IMR-90 (cell line): Measurements from ENCODE around the gene ELOB. TPM values are rescaled to one million over a fixed set of nuclear protein-coding genes. Genes with fewer than 3 reads are reported as not detected.

Experiments used
- ATAC-seq: fragments of 200-7000 bp; cut with Tn5 transposase; 2 replicates; pipeline ENCODE4 v1.9.1; 2020; ENCODE audit warnings: low read depth, mild to moderate bottlenecking, moderate library complexity
- BruUV-seq: library from RNA; stranded (reverse); fragments of 400-500 nt; replicated peaks from 2 replicates; lab custom pipeline; 2021; lab: Mats Ljungman, UMichigan
- CTCF ChIA-PET: fragments of 300-600 bp; formaldehyde crosslinking; extraction: SDS; loops from one replicate; lab custom pipeline; 2021; ENCODE audit warnings: antibody characterized with exemption; lab: Yijun Ruan, JAX
- POLR2A ChIA-PET: fragments of 300-600 bp; sonication (Branson Sonifier 250); formaldehyde crosslinking; loops from one replicate; lab custom pipeline; 2022; ENCODE audit warnings: antibody characterized with exemption; ENCODE audit not compliant: unreplicated experiment; lab: Charles Lee
- DNase-seq: peaks from one replicate; pipeline ENCODE4 v3.0.0; 2013
- H2AFZ ChIP-seq: replicated peaks from 2 replicates; pipeline ENCODE3; 2013; ENCODE audit warnings: low read length, mild to moderate bottlenecking; ENCODE audit not compliant: poor library complexity
- H2AK5ac ChIP-seq: 2 replicates; pipeline ENCODE4 v1.6.1; 2013; ENCODE audit warnings: low read depth, low read length, inconsistent platforms
- H2AK9ac ChIP-seq: replicated peaks from 2 replicates; pipeline ENCODE3; 2013; ENCODE audit warnings: mild to moderate bottlenecking, low read depth, low read length, moderate library complexity; ENCODE audit not compliant: poor library complexity
- H2BK120ac ChIP-seq: 2 replicates; pipeline ENCODE4 v1.6.1; 2013; ENCODE audit warnings: low read depth, low read length, inconsistent platforms
- H2BK15ac ChIP-seq: 3 replicates; pipeline ENCODE4 v1.6.1; 2013; ENCODE audit warnings: low read depth, low read length, inconsistent platforms
- H2BK20ac ChIP-seq: 2 replicates; pipeline ENCODE4 v1.6.1; 2013; ENCODE audit warnings: low read depth, mild to moderate bottlenecking, inconsistent platforms, low read length, moderate library complexity
- H2BK5ac ChIP-seq: 2 replicates; pipeline ENCODE4 v1.6.1; 2013; ENCODE audit warnings: mild to moderate bottlenecking, low read depth, low read length, inconsistent platforms; ENCODE audit not compliant: poor library complexity, severe bottlenecking
- H3K14ac ChIP-seq: replicated peaks from 2 replicates; pipeline ENCODE4 v1.6.1; 2013; ENCODE audit warnings: low read depth, low read length, inconsistent platforms
- H3K18ac ChIP-seq: 2 replicates; pipeline ENCODE4 v1.6.1; 2013; ENCODE audit warnings: low read depth, low read length, control low read depth
- H3K23ac ChIP-seq: 2 replicates; pipeline ENCODE4 v1.6.1; 2013; ENCODE audit warnings: low read depth, low read length, inconsistent platforms
- H3K27ac ChIP-seq: 2 replicates; pipeline ENCODE4 v1.5.1; 2013; ENCODE audit warnings: mild to moderate bottlenecking, control low read depth, low read length; ENCODE audit not compliant: insufficient read depth
- H3K27me3 ChIP-seq: 2 replicates; pipeline ENCODE4 v1.6.1; 2013; ENCODE audit warnings: low read length; ENCODE audit not compliant: control insufficient read depth, insufficient read depth
- H3K36me3 ChIP-seq: 2 replicates; pipeline ENCODE4 v1.6.1; 2013; ENCODE audit warnings: low read length, mixed read lengths; ENCODE audit not compliant: control insufficient read depth, insufficient read depth
- H3K4ac ChIP-seq: 2 replicates; pipeline ENCODE4 v1.6.1; 2013; ENCODE audit warnings: low read depth, low read length, inconsistent platforms
- H3K4me1 ChIP-seq: 2 replicates; pipeline ENCODE4 v1.6.1; 2013; ENCODE audit warnings: low read length, mixed read lengths; ENCODE audit not compliant: control insufficient read depth, insufficient read depth
- H3K4me2 ChIP-seq: 2 replicates; pipeline ENCODE4 v1.6.1; 2013; ENCODE audit warnings: low read depth, mild to moderate bottlenecking, control low read depth, low read length, moderate library complexity
- H3K4me3 ChIP-seq: 2 replicates; pipeline ENCODE4 v1.5.1; 2013; ENCODE audit warnings: low read depth, mild to moderate bottlenecking, control low read depth, low read length, moderate library complexity; ENCODE audit not compliant: insufficient read depth
- H3K56ac ChIP-seq: 2 replicates; pipeline ENCODE4 v1.6.1; 2013; ENCODE audit warnings: low read length, inconsistent platforms; ENCODE audit not compliant: insufficient read depth; ENCODE audit errors: extremely low read depth
- H3K79me1 ChIP-seq, 2 experiments: 2 replicates each; pipeline ENCODE4 v1.6.1; 2013; ENCODE audit warnings: low read length in 2 of 2, inconsistent platforms in 1 of 2, low read depth in 1 of 2
- H3K9ac ChIP-seq: 2 replicates; pipeline ENCODE4 v1.6.1; 2013; ENCODE audit warnings: low read depth, low read length, control low read depth
- H3K9me1 ChIP-seq: 2 replicates; pipeline ENCODE4 v1.6.1; 2013; ENCODE audit warnings: low read length, inconsistent platforms; ENCODE audit not compliant: insufficient read depth
- H3K9me3 ChIP-seq: 2 replicates; pipeline ENCODE4 v1.6.1; 2013; ENCODE audit warnings: low read length; ENCODE audit not compliant: control insufficient read depth, insufficient read depth
- H4K20me1 ChIP-seq: 2 replicates; pipeline ENCODE4 v1.6.1; 2013; ENCODE audit warnings: low read length, inconsistent platforms; ENCODE audit not compliant: insufficient read depth
- H4K5ac ChIP-seq: 2 replicates; pipeline ENCODE4 v1.6.1; 2013; ENCODE audit warnings: mild to moderate bottlenecking, low read depth, low read length, control low read depth
- H4K8ac ChIP-seq, 2 experiments: 2 replicates each; pipeline ENCODE4 v1.6.1; 2013; ENCODE audit warnings: low read depth in 2 of 2, low read length in 2 of 2, control low read depth in 1 of 2, inconsistent platforms in 1 of 2
- H4K91ac ChIP-seq: 2 replicates; pipeline ENCODE4 v1.6.1; 2013; ENCODE audit warnings: low read depth, low read length, inconsistent platforms; ENCODE audit not compliant: insufficient read depth
- CHD1 ChIP-seq: IDR thresholded peaks from 2 replicates; pipeline ENCODE4 v1.6.1; 2012; ENCODE audit warnings: low read depth, low read length, improper control_type of control experiment
- POLR2A ChIP-seq: IDR thresholded peaks from 2 replicates; pipeline ENCODE4 v1.6.1; 2012; ENCODE audit warnings: mild to moderate bottlenecking, low read depth, low read length
- SMC3 ChIP-seq: fragments of 150-350 bp; IDR thresholded peaks from 2 replicates; pipeline ENCODE4 v1.6.1; 2016; ENCODE audit warnings: low read depth, mild to moderate bottlenecking, antibody characterized with exemption, low read length, moderate library complexity
- WGBS, 2 experiments: methylation state at CpG; one replicate each; pipeline versions ENCODE4 v1.1.5 to v1.1.7; 2013; ENCODE audit warnings: missing lambda C conversion rate in 2 of 2; ENCODE audit not compliant: insufficient read length in 1 of 2; ENCODE audit errors: extremely low coverage in 2 of 2; 5-methylcytosine and 5-hydroxymethylcytosine counted together
- dilution Hi-C: fragments of 300-500 bp; cut with HindIII; formaldehyde crosslinking; loops from one replicate; pipeline ENCODE4 v1.14.3; 2018; ENCODE audit warnings: low sequenced_read_pairs; ENCODE audit not compliant: unreplicated experiment
- in situ Hi-C: fragments of 300-500 bp; cut with MboI; formaldehyde crosslinking; loops from 3 replicates; pipeline ENCODE4 v1.14.3; 2019; ENCODE audit warnings: low sequenced_read_pairs, inconsistent platforms, mixed read lengths
- intact Hi-C: fragments of 100-400 bp; cut with micrococcal nuclease; formaldehyde crosslinking; loops from 2 replicates; pipeline ENCODE4 v1.10.0; 2022
- polyA plus RNA-seq, 3 experiments: library from polyadenylated mRNA; depleted of rRNA; stranded (reverse); fragments of >200 nt; gene quantifications; 2 replicates each; pipeline ENCODE4 v1.2.3, GENCODE V29; 2012; ENCODE audit warnings: low replicate concordance in 1 of 3
- total RNA-seq: library from RNA; depleted of rRNA; stranded (reverse); fragments of >200 nt; gene quantifications from 2 replicates; pipeline ENCODE4 v1.2.3, GENCODE V29; 2012

Gene ELOB
- total and polyA plus RNA-seq, 2 of the 4 experiments (the other 2 are of a cell fraction) = 442 to 5,859 TPM

DNA sequence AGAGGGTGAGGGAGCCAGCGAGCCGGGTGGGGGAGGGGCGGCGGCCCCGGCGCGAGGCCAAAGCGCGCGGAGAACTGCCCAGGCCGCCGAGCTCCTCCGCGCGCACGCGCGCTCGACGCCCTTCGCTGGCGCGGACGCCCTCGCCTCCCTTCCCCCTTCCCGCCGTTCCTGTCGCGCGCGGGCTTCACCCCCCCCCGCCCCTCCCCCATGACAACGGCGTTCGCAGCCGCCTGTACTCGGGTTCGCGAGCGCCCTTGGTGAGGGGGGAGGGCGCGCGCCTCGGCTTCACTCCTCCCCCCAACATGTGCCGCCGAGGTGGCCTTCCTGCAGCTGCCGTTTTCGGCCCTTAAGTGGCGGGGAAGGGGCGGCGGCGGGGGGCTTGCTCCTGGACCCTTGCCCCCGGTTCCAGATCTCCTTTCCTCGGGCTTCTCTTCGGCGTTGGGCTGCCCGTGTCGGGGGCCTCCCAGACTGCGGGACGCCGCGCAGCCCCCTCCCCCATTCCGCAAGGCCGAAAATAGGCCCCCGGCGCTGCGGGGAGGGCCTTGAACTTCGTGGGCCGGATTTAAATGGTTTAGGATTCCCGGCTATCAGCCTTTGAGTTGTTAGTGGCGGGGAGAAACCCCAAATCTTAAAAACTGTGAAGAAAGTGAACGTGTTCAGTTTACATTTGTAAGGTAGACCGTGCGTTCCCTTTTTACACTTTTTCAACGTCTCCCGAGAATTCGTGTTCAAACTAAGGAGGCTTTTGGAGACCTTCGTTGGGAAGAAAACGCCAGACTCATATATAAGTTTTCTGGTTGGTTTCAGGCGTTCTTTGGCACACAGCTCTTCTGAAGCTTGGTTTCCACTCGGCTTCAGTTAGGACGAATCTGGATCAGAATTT, 24.0 kb downstream of the ELOB start:
- no TSS peak for BruUV-seq

More for the DNA sequence above, 24.0 kb downstream of the ELOB start:
- H3K4me3 ChIP-seq = peak overlapping the region; percentile 88
- no peak overlapping the region for H4K5ac ChIP-seq
- peak overlapping the region; percentile 29; the same call in 1 of the 2 replicates for H4K91ac ChIP-seq
- in situ Hi-C loops = no loop called here
- peaks cover 14% of the 10 kb centered on the region for H3K9me1 ChIP-seq
- H2AK5ac ChIP-seq = peak overlapping the region; percentile 68
- H2BK120ac ChIP-seq = no peak overlapping the region
- DNase-seq (peak; percentile 77), ATAC-seq (peak; percentile 69)
- peak overlapping the region; percentile 98 for H2AK9ac ChIP-seq
- dilution Hi-C loops = no loop called here
- peaks cover 15 to 54% of the 10 kb centered on the region in 2 experiments for H3K79me1 ChIP-seq
- H3K9ac ChIP-seq = peak overlapping the region; percentile 97
- H3K4ac ChIP-seq = peak overlapping the region; percentile 34
- POLR2A ChIA-PET = interaction anchor here (0.6 to 1.4 kb wide), 5 partner anchors 10 to 1175 kb away, joined by 3 to 8 read pairs (median 4); no protein-coding TSS in a partner anchor
- H3K9me3 ChIP-seq = peaks cover 2% of the 10 kb centered on the region; the same call in 1 of the 2 replicates
- H3K27ac ChIP-seq = peak overlapping the region; percentile 99
- peak; percentile 11; the same call in 1 of the 2 replicates for TF ChIP-seq CHD1
- 0 out of 2 replicates have a peak, but pooled peaks have one; percentile 53 for TF ChIP-seq POLR2A
- no peak for TF ChIP-seq SMC3
- intact Hi-C loops = loop anchor here (1.0 kb wide), 1 partner anchor 115 kb away; no protein-coding TSS in a partner anchor
- no peak overlapping the region for H2BK20ac ChIP-seq
- WGBS, 2 experiments = 0% methylated on average over 2 of the region's 82 CpGs; no CpG with 5 or more reads in 1 of the 2 experiments
- peak overlapping the region; percentile 90 for H2BK5ac ChIP-seq
- H4K20me1 ChIP-seq = peaks cover 53% of the 10 kb centered on the region
- H3K56ac ChIP-seq = peak overlapping the region; percentile 80
- H3K4me2 ChIP-seq = peak overlapping the region; percentile 99
- H3K36me3 ChIP-seq = peaks cover 17% of the 10 kb centered on the region
- peak overlapping the region; percentile 99 for H2AFZ ChIP-seq
- peak overlapping the region; percentile 38 to 54; a peak in 3 of 4 replicates for H4K8ac ChIP-seq
- peaks cover 9% of the 10 kb centered on the region for H3K4me1 ChIP-seq
- H2BK15ac ChIP-seq = no peak overlapping the region
- H3K18ac ChIP-seq = no peak overlapping the region; the same call in none of the 2 replicates
- CTCF ChIA-PET = no interaction called here
- H3K14ac ChIP-seq = peak overlapping the region; percentile 95
- peak overlapping the region; percentile 86 for H3K23ac ChIP-seq
- H3K27me3 ChIP-seq = no peaks in the 10 kb centered on the region
